GM12878 (cell line): Measurements from ENCODE around the gene NHSL2. TPM values are rescaled to one million over a fixed set of nuclear protein-coding genes. Genes with fewer than 3 reads are reported as not detected.

ENCODE experiments used
- ATAC-seq: fragments of 200-7000 bp; cut with Tn5 transposase; 3 replicates; pipeline ENCODE4 v1.9.1; 2020; ENCODE audit warnings: mild to moderate bottlenecking, moderate library complexity
- BruUV-seq: library from RNA; stranded (reverse); fragments of 400-500 nt; replicated peaks from 2 replicates; lab custom pipeline; 2021; lab: Mats Ljungman, UMichigan
- CTCF ChIA-PET: fragments of 300-600 bp; sonication (Branson Sonifier 250); formaldehyde crosslinking; extraction: SDS; loops from one replicate; lab custom pipeline; 2021; ENCODE audit warnings: inconsistent platforms; lab: Yijun Ruan, JAX
- POLR2A ChIA-PET: fragments of 350-600 bp; formaldehyde crosslinking; extraction: SDS; loops from one replicate; lab custom pipeline; 2021; ENCODE audit warnings: inconsistent platforms; lab: Charles Lee
- RAD21 ChIA-PET: fragments of 300-600 bp; sonication (Branson Sonifier 250); formaldehyde crosslinking; loops from one replicate; lab custom pipeline; 2023; ENCODE audit warnings: antibody characterized with exemption; ENCODE audit not compliant: unreplicated experiment; lab: Charles Lee
- SMC1A ChIA-PET: fragments of 300-600 bp; sonication (Branson Sonifier 250); formaldehyde crosslinking; loops from one replicate; lab custom pipeline; 2023; ENCODE audit not compliant: unreplicated experiment, uncharacterized antibody; lab: Charles Lee
- DNase-seq: peaks from one replicate; pipeline ENCODE4 v3.0.0-alpha.2; 2011; ENCODE audit warnings: low read depth, low spot score
- FAIRE-seq: peaks from 3 replicates; lab custom pipeline; 2011; peaks lifted over from hg19 to GRCh38; lab: Jason Lieb, UNC
- H2AFZ ChIP-seq: 2 replicates; pipeline ENCODE4 v1.6.0; 2011; ENCODE audit warnings: low read depth, low read length, control low read depth; ENCODE audit not compliant: control insufficient read depth
- H3K27ac ChIP-seq: 2 replicates; pipeline ENCODE4 v1.5.1; 2011; ENCODE audit warnings: control low read depth; ENCODE audit not compliant: control insufficient read depth, insufficient read depth
- H3K27me3 ChIP-seq, 2 experiments: replicated peaks in 1 of 2; 2 replicates each; pipeline versions ENCODE4 v1.6.0 to v1.6.1; 2011; ENCODE audit warnings: low read length in 1 of 2; ENCODE audit not compliant: control insufficient read depth in 2 of 2, insufficient read depth in 2 of 2
- H3K36me3 ChIP-seq, 2 experiments: 2 replicates each; pipeline ENCODE4 v1.5.1; 2011; ENCODE audit warnings: low read length in 1 of 2; ENCODE audit not compliant: control insufficient read depth in 2 of 2, insufficient read depth in 2 of 2
- H3K4me1 ChIP-seq: 2 replicates; pipeline ENCODE4 v1.6.1; 2011; ENCODE audit warnings: mild to moderate bottlenecking, low read length, moderate library complexity, mixed read lengths; ENCODE audit not compliant: control insufficient read depth, insufficient read depth
- H3K4me2 ChIP-seq: 2 replicates; pipeline ENCODE4 v1.6.0; 2011; ENCODE audit warnings: control low read depth; ENCODE audit not compliant: control insufficient read depth, insufficient read depth
- H3K4me3 ChIP-seq: fragments of 200-600 bp; sonication (generic); 2 replicates; pipeline ENCODE4 v1.5.1; 2016
- H3K79me2 ChIP-seq: 2 replicates; pipeline ENCODE4 v1.6.0; 2011; ENCODE audit warnings: low read length; ENCODE audit not compliant: control insufficient read depth, insufficient read depth
- H3K9ac ChIP-seq: 2 replicates; pipeline ENCODE4 v1.8.0; 2011; ENCODE audit warnings: low read length, control low read depth, mixed read lengths; ENCODE audit not compliant: control insufficient read depth, insufficient read depth
- H3K9me3 ChIP-seq: replicated peaks from 3 replicates; pipeline ENCODE4 v1.5.1; 2011; ENCODE audit warnings: mild to moderate bottlenecking, low read length; ENCODE audit not compliant: control insufficient read depth, insufficient read depth
- H4K20me1 ChIP-seq: 2 replicates; pipeline ENCODE4 v1.6.0; 2011; ENCODE audit not compliant: control insufficient read depth, insufficient read depth
- ETV6 ChIP-seq, 2 experiments: fragments of 450-650 bp in 1 of 2; IDR thresholded peaks in 1 of 2; conservative IDR thresholded peaks in 1 of 2; 2 replicates each; pipeline ENCODE4 v1.6.1; 2014; ENCODE audit warnings: antibody characterized with exemption in 1 of 2, borderline replicate concordance in 1 of 2, low read depth in 1 of 2, mild to moderate bottlenecking in 1 of 2, moderate library complexity in 1 of 2
- IKZF1 ChIP-seq: fragments of 450-650 bp; conservative IDR thresholded peaks from 2 replicates; pipeline ENCODE4 v1.6.1; 2017; ENCODE audit warnings: antibody characterized with exemption, mild to moderate bottlenecking
- NRF1 ChIP-seq: conservative IDR thresholded peaks from 2 replicates; pipeline ENCODE4 v1.6.1; 2011; ENCODE audit warnings: mild to moderate bottlenecking, low read depth, low read length, improper control_type of control experiment
- POU2F2 ChIP-seq: IDR thresholded peaks from 3 replicates; pipeline ENCODE4 v1.6.1; 2011; ENCODE audit warnings: low read depth, mild to moderate bottlenecking, low read length, borderline replicate concordance
- RUNX3 ChIP-seq: IDR thresholded peaks from 2 replicates; pipeline ENCODE4 v1.6.1; 2012; ENCODE audit warnings: low read length, inconsistent platforms
- SMAD1 ChIP-seq: fragments of 450-650 bp; IDR thresholded peaks from 2 replicates; pipeline ENCODE4 v1.6.1; 2018; ENCODE audit warnings: mild to moderate bottlenecking, low read depth; ENCODE audit not compliant: partially characterized antibody
- SMC3 ChIP-seq: IDR thresholded peaks from 2 replicates; pipeline ENCODE4 v1.6.1; 2011; ENCODE audit warnings: low read length, improper control_type of control experiment, borderline replicate concordance
- ZZZ3 ChIP-seq: IDR thresholded peaks from 2 replicates; pipeline ENCODE4 v1.6.1; 2011; ENCODE audit warnings: low read depth; ENCODE audit not compliant: control insufficient read depth, insufficient read length
- WGBS: methylation state at CpG from one replicate; pipeline ENCODE4 v1.1.6; 2016; ENCODE audit warnings: low lambda C conversion rate; ENCODE audit not compliant: insufficient replicate concordance, insufficient coverage; ENCODE audit errors: missing lambda C conversion rate; 5-methylcytosine and 5-hydroxymethylcytosine counted together
- in situ Hi-C: fragments of 300-500 bp; cut with MboI; formaldehyde crosslinking; loops from 9 replicates; pipeline ENCODE4 v1.14.3; 2018; ENCODE audit warnings: mixed read lengths
- intact Hi-C: fragments of 100-400 bp; cut with micrococcal nuclease; formaldehyde crosslinking; loops from one replicate; pipeline ENCODE4 v1.14.2; 2022; ENCODE audit not compliant: unreplicated experiment
- polyA plus RNA-seq, 11 experiments: library from polyadenylated mRNA; depleted of rRNA in 4 of 11; unstranded in 6 of 11; stranded (reverse) in 5 of 11; fragments of >200 nt; fragmentation: Nextera tagmentation in 4 of 11; fragmentation: Illumina TruSeq in 1 of 11; extraction: Ambion mirVana in 4 of 11; extraction: Trizol in 1 of 11; gene quantifications; 1 replicate in 1 of 11; 2 replicates in 10 of 11; pipeline versions ENCODE4 v1.2.1 to v1.2.3, GENCODE V29; 2011 to 2016; ENCODE audit warnings: inconsistent platforms in 2 of 11, missing spikeins in 2 of 11, low read depth in 1 of 11
- total RNA-seq, 4 experiments: library from RNA; depleted of rRNA in 3 of 4; stranded (reverse); fragments of >200 nt in 3 of 4; fragmentation: Illumina TruSeq in 1 of 4; extraction: Trizol in 1 of 4; gene quantifications; 2 replicates each; pipeline versions ENCODE4 v1.2.1 to v1.2.3, GENCODE V29; 2013 to 2021
- TF ChIP-seq, protein P1 (sequence below): IDR thresholded peaks from 2 replicates; pipeline ENCODE4 v1.6.1; 2012; ENCODE audit warnings: mild to moderate bottlenecking, low read depth, low read length
- TF ChIP-seq, protein P2 (sequence below), 3 experiments: IDR thresholded peaks in 2 of 3; conservative IDR thresholded peaks in 1 of 3; 2 replicates each; pipeline ENCODE4 v1.5.1; 2011; ENCODE audit warnings: low read depth in 3 of 3, low read length in 3 of 3, mild to moderate bottlenecking in 3 of 3, control low read depth in 2 of 3, moderate library complexity in 2 of 3, inconsistent platforms in 1 of 3, mixed read lengths in 1 of 3; ENCODE audit not compliant: control insufficient read depth in 2 of 3, insufficient read depth in 1 of 3; ENCODE audit errors: extremely low read depth in 1 of 3
- TF ChIP-seq, protein P3 (sequence below): fragments of 450-650 bp; IDR thresholded peaks from 2 replicates; pipeline ENCODE4 v1.6.1; 2017; ENCODE audit warnings: antibody characterized with exemption, mild to moderate bottlenecking, moderate library complexity

Gene NHSL2
- total and polyA plus RNA-seq, 10 of the 15 experiments (the other 5 are each of a cell fraction or from before 2014, with no cell fraction given) = 0.05 to 0.53 (median 0.07) TPM; not detected in 2

DNA sequence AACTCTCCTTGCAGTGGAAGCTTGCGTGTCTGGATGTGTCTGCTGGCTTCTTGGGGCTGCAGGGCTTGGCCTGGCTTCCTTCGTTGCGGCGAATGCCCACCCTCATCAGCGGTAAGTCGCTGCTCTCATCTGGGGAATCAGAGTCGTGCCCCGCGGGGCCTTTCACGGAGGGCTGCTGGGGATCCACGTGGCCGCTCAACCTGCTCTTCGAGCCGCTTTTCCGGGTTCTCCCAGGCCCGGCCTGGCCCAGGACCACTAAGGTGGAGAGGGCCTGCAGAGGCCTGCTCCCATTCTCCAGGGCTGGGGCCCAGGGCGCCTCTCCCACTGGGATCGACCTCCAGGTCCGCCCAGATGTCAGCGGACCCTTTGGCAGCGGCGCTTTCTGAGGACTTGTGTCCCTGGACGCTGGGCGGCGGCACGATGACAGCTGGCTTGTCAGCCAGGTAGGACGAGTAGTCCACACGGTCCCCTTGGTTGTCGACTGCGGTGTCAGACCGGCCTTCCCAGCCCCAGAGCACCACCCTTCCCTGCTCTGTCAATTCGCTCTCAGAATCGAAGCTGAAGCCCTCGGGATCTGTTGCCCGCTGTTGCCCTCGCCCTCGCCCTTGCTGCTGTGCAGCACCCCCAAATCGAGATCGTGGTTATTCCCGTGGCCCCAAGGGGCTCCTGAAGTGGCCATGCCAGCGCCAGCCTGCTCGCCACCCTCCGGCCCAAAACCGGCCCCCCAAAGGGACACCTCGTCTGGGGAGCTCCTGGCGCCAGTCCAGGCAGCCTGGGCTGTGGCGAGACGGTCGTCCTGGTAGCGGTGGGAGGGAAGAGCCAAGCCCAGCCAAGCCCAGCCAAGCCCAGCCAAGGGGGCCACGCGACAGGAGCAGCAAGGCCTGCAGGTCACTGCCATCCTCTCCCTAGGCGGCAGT is 37.8 kb upstream of the NHSL2 start:
- Histone ChIP-seq H3K4me1 (no peaks in the 10 kb centered on the region), H3K9me3 (no peaks in the 10 kb centered on the region; the same call in 2 of the 3 replicates), H3K4me2 (no peak overlapping the region), H2AFZ (no peak overlapping the region)
- no peak for ATAC-seq
- CTCF ChIA-PET = no interaction called here
- POLR2A ChIA-PET = no interaction called here
- TF ChIP-seq NRF1 = no peak
- no peak for TF ChIP-seq ETV6 (conservative IDR thresholded peaks at IDR 0.05 in 1 of 2, IDR thresholded peaks at IDR 0.05 in 1 of 2; ENCODE audit: borderline replicate concordance in 1 of 2, low read depth in 1 of 2)
- TF ChIP-seq, protein P1, sequence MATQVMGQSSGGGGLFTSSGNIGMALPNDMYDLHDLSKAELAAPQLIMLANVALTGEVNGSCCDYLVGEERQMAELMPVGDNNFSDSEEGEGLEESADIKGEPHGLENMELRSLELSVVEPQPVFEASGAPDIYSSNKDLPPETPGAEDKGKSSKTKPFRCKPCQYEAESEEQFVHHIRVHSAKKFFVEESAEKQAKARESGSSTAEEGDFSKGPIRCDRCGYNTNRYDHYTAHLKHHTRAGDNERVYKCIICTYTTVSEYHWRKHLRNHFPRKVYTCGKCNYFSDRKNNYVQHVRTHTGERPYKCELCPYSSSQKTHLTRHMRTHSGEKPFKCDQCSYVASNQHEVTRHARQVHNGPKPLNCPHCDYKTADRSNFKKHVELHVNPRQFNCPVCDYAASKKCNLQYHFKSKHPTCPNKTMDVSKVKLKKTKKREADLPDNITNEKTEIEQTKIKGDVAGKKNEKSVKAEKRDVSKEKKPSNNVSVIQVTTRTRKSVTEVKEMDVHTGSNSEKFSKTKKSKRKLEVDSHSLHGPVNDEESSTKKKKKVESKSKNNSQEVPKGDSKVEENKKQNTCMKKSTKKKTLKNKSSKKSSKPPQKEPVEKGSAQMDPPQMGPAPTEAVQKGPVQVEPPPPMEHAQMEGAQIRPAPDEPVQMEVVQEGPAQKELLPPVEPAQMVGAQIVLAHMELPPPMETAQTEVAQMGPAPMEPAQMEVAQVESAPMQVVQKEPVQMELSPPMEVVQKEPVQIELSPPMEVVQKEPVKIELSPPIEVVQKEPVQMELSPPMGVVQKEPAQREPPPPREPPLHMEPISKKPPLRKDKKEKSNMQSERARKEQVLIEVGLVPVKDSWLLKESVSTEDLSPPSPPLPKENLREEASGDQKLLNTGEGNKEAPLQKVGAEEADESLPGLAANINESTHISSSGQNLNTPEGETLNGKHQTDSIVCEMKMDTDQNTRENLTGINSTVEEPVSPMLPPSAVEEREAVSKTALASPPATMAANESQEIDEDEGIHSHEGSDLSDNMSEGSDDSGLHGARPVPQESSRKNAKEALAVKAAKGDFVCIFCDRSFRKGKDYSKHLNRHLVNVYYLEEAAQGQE = no peak
- no peak for TF ChIP-seq POU2F2
- TF ChIP-seq, protein P2, sequence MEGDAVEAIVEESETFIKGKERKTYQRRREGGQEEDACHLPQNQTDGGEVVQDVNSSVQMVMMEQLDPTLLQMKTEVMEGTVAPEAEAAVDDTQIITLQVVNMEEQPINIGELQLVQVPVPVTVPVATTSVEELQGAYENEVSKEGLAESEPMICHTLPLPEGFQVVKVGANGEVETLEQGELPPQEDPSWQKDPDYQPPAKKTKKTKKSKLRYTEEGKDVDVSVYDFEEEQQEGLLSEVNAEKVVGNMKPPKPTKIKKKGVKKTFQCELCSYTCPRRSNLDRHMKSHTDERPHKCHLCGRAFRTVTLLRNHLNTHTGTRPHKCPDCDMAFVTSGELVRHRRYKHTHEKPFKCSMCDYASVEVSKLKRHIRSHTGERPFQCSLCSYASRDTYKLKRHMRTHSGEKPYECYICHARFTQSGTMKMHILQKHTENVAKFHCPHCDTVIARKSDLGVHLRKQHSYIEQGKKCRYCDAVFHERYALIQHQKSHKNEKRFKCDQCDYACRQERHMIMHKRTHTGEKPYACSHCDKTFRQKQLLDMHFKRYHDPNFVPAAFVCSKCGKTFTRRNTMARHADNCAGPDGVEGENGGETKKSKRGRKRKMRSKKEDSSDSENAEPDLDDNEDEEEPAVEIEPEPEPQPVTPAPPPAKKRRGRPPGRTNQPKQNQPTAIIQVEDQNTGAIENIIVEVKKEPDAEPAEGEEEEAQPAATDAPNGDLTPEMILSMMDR (IDR thresholded peaks at IDR 0.05 in 2 of 3, conservative IDR thresholded peaks at IDR 0.05 in 1 of 3; ENCODE audit: control insufficient read depth in 2 of 3, extremely low read depth in 1 of 3, insufficient read depth in 1 of 3, low read depth in 3 of 3, low read length in 3 of 3) = no peak
- TF ChIP-seq, protein P3, sequence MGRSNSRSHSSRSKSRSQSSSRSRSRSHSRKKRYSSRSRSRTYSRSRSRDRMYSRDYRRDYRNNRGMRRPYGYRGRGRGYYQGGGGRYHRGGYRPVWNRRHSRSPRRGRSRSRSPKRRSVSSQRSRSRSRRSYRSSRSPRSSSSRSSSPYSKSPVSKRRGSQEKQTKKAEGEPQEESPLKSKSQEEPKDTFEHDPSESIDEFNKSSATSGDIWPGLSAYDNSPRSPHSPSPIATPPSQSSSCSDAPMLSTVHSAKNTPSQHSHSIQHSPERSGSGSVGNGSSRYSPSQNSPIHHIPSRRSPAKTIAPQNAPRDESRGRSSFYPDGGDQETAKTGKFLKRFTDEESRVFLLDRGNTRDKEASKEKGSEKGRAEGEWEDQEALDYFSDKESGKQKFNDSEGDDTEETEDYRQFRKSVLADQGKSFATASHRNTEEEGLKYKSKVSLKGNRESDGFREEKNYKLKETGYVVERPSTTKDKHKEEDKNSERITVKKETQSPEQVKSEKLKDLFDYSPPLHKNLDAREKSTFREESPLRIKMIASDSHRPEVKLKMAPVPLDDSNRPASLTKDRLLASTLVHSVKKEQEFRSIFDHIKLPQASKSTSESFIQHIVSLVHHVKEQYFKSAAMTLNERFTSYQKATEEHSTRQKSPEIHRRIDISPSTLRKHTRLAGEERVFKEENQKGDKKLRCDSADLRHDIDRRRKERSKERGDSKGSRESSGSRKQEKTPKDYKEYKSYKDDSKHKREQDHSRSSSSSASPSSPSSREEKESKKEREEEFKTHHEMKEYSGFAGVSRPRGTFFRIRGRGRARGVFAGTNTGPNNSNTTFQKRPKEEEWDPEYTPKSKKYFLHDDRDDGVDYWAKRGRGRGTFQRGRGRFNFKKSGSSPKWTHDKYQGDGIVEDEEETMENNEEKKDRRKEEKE = no peak
- no peak for TF ChIP-seq SMAD1
- no peak for TF ChIP-seq IKZF1
- no peak for TF ChIP-seq SMC3
- TF ChIP-seq ZZZ3 = no peak
- no peak for TF ChIP-seq RUNX3
- TF ChIP-seq, all 136 proteins: peak for 0
- no peak overlapping the region for H3K9ac ChIP-seq
- FAIRE-seq = no peak
- 63% methylated on average over 44 of the region's 53 CpGs for WGBS
- no peaks in the 10 kb centered on the region for H3K79me2 ChIP-seq
- no peak overlapping the region for H3K4me3 ChIP-seq
- H3K27me3 ChIP-seq = no peaks in the 10 kb centered on the region
- BruUV-seq = no TSS peak
- ChIA-PET RAD21 (no interaction called here), SMC1A (no interaction called here)
- no peaks in the 10 kb centered on the region for H4K20me1 ChIP-seq
- in situ Hi-C loops (loop anchor here (25.0 kb wide), 2 partner anchors 210 to 410 kb away; partner anchors contain the start of gene LOC101059915), intact Hi-C loops (no loop called here)
- no peak for DNase-seq
- no peak overlapping the region for H3K27ac ChIP-seq
- H3K36me3 ChIP-seq = no peaks in the 10 kb centered on the region
